HG02571 (cell line): ENCODE measurements around the gene CPN1.
A peak's percentile ranks its signal among the peaks of the same experiment; 100 is the strongest.
"Not testable (repeated sequence)": the region's sequence is repeated elsewhere in the genome, so short reads cannot be mapped to it uniquely, and the experiment has no call there.

ENCODE experiments used
- ATAC-seq: cut with Tn5 transposase; IDR thresholded peaks from one replicate; pipeline ENCODE4 v1.9.1; 2021; ENCODE audit warnings: mild to moderate bottlenecking, moderate library complexity; ENCODE audit not compliant: unreplicated experiment

Gene CPN1

GRCh38 chr10:100082276-100082675 is 607 bp upstream of the CPN1 start:
- ATAC-seq = not testable (repeated sequence)

GRCh38 chr10:100076750-100077149 is 4.9 kb downstream of the CPN1 start:
- no peak for ATAC-seq

DNA sequence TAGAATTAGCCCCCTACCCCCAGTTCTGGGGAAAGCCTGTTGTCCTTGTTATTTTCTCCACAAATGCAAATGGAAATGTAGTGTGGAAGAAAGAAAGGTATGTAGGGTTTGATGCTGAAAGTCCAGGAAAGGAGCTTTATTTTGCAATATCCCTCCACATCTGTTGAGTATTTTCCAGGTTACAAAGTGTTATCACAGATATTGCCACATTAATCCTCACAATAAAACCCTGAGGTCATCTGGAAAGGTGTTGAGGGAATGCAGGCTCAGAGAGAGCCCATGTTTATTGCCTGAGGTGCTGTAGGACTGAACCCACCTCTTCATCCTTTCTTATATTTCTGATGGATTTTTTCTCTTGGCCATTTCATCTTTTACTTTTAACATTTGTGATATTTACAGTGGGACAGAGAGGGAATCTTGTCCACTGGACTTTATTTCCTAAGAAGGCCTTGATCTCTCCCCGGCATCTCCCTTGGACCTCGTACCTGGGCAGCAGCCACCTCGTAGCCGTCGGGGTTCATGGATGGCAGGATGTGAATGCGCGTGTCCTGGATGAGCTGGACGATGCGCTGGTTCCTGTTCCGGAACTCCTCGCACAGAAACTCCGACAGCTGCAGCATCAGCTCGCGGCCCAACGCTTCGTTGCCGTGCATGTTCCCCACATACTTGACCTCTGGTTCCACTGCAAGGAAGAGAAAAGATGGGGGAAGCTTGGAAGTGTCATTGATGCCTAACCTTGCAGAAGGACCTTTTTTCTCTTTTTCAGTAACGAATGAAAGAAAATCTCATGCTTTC is 6.0 kb downstream of the CPN1 start:
- ATAC-seq = no peak

DNA sequence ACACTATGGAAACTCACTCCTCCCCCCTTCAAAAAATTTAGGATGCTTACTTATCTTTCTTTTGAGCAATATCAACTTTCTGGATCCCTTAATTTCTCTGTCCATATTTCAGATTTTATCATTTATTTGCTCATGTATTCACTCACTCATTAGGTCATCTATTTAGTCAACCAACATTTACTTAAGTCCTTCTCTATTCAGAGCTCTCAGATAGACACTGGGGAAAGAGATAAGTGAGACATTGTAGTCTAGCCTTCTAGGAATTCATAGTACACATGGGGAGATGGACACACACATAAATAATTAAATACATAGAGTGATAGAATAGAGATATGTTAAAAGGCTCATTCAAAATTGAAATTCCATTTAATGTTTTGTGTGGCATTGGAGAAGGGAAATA is 9.2 kb downstream of the CPN1 start:
- ATAC-seq = no peak

GRCh38 chr10:100071529-100071928 is 10.1 kb downstream of the CPN1 start:
- ATAC-seq = no peak

DNA sequence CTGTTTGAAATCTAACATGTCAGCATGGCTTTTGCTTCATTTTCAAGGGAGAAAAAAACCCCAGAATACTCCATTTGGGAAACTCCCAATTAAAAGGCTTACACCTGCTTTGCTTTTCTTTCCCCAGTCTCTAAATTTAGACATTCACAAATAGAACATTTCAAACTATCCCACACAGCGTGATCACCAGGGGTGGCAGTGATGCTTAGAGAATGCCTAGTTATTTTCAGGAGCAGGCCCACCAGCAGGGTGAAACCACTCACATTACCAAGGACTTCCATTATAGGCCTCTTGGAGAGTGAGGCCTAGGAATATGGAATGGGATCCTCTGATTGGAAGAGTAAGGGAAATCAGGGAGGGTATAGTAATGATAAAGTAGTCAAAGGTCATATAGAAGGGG is 14.2 kb downstream of the CPN1 start:
- no peak for ATAC-seq

DNA sequence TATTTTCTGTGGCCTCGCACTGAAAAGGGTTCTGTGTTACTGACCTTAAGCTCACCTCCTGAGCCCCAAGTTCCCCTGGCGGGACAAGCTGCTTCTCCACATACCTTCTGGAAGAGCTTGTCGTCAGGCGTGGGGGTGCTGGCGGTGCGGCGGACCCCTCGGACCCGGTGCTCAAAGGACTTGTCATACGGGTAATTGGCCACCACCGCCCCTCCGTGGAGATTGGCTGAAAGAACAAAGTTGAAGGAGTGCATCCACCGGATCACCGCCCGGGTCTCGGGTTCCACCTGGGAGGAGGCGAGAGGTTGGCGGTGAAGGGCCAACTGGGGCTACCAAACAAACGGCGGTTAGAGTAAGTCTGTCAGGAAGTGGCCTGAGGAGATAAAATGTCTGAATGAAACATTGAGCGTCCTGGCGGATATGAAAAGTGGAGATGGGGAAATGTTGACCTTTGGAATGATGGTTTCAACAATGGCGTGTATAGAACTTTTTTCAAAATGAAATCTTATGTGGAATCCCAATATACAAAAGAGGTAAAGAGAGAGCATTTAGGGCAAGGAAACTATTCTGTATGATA is 16.5 kb downstream of the CPN1 start:
- no peak for ATAC-seq

GRCh38 chr10:100061401-100061800 is 20.3 kb downstream of the CPN1 start:
- no peak for ATAC-seq

GRCh38 chr10:100057948-100058347 is 23.7 kb downstream of the CPN1 start:
- ATAC-seq = no peak

DNA sequence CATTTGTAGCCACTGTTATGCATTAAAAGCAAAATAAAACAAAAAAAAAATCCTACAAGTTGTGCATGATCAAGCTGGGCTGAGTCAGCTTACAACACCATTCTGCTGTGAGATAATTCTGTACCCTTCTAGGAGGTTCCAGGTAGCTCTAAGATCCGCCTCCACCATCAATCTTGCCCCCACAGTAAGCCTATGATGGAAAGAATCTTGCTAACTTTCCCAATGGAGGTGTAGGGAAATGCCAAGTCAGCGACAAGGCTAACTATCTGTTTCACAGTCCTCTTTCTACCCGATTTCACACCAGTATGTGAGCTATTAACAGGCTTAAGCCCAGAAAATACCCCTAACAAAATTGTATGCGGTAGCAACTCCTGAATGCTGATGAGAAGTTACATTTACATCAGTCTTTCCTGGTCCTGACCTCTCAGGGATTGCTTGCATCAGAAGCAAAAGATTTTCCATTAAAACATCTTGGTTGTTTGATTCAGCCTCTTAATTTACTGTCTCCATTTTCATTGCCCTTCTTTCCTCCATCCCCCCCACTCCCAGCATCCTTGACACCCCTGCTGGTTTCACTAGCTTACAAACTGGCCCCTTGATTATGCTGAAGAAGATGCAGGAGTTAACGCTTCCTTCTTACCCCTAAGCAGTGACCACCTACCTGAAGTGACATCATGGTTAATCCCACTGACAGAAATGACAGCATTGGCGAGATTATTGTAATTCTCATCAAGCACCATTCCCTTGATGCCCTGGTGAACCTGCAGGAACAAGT is 27.8 kb downstream of the CPN1 start:
- ATAC-seq = no peak

DNA sequence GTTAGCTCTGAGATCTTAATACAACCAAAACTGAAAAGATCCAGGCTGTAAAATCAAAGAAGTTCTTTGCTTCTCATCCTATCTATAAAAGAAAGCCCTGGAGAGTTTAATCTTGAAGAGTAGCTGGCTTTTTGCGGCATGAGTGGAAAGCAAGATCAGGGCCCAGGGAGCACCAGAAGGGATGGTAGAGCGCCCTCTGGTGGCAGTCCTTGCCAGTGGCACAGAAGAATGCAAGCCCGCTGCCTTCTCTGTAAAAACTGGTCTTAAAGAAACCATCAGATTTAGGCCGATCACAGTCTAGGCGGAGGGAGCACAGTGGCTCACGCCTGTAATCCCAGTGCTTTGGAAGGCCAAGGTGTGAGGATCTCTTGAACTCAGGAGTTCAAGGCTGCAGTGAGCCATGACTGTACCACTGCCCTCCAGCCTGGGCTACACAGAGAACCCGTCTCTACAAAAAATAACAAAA is 35.6 kb downstream of the CPN1 start:
- ATAC-seq = peak; percentile 54

- ATAC-seq = no peak
Observed at GRCh38 chr10:100045592-100045991, 36.1 kb downstream of the CPN1 start.

- ATAC-seq = no peak
Observed at GRCh38 chr10:100043796-100044195, 37.9 kb downstream of the CPN1 start.

DNA sequence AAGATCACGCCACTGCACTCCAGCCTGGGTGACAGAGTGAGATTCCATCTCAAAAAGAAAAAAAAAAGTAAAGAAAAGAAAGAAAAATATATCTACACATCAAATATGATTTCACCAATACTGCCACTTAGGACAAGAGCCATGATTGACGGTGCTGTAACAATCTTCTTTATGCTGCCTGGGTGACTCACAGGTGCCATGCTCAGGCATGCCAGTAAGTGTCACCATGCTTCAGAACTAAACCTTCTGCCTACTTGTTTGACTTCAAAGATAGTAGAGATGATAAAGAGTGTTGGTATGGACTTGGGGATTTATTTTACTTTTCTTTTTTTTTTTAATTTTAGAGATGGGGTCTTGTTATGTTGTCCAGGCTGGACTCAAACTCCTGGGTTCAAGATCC is 38.3 kb downstream of the CPN1 start:
- no peak for ATAC-seq

GRCh38 chr10:100041306-100042002 is 40.2 kb downstream of the CPN1 start:
- no peak for ATAC-seq

DNA sequence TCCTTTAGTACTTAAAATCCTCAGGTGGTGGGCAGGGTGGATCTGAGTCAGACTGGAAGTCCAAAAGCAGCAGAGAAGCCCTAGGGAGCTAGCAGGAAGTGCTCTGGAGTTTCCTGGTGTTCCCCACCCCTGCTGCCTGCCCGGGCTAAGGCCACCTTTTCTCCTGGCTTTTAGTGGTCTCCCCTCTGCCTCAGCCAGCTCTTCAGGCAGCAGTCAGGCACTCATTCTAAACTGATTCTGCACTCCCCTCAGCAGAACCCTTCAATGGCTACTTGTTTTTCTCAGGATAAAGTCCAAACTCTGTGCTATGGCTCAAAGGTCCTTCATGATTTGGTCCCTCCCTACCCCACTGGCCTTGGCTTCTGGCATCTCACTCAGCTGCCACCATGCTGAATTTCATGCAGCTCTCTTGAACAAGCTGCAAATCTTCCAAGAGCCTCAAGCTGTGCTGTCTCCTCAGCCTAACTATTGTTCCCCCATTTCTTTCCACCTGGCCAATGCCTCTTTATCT is 43.1 kb downstream of the CPN1 start:
- ATAC-seq = no peak

DNA sequence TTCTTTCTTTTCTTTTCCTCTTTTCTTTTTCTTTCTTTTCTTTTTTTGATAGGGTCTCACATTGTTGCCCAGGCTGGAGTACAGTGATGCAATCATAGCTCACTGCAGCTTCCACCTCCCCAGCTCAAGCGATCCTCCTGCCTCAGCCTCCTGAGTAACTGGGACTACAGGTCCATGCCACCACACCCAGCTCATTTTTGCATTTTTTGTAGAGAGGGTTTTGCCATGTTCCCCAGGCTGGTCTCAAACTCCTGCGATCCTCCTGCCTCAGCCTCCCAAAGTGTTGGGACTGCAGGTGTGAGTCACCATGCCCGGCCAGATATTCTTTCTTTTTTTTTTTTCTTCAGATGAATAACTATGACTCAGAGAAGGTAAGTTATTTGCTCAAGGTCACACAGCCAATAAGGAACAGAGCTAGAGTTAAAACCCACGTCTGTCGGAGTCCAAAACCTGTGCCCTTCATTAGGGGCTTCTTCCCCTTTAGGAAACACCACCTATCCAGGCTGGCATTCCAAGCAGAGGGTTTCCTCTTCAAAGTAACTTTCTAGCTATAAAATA is 43.8 kb downstream of the CPN1 start:
- ATAC-seq = no peak

- ATAC-seq = no peak
Observed at GRCh38 chr10:100036850-100037249, 44.8 kb downstream of the CPN1 start.

DNA sequence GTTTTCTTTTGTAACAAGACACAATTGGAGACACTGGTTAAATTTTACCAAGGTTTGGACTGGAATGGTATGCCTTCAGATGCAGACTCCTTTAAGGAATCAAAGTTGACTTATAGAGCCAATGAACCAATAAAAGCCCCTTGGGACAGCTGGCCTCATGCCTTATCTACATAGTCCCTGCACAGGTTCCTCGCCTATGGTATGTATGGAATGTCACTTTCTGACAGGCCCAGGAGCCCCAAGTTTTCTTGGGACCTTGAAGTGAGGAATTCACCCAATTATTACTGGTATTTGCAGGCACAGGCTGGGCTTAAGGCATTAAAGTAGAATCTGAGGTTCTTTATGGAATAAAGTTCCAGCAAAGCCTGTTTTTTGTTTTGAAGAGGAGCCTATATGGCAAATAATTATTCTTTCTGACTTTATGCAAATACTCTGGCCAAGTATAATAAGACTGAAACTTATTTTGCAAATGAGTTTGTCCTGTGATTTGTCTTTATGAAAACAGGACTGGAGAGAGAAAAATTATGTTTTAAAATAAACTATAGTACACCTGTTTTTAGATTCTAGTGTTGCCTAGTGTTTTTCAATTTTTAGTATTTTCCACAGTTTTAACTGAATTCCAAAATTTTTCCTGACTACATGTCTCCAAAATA is 47.8 kb downstream of the CPN1 start:
- no peak for ATAC-seq

DNA sequence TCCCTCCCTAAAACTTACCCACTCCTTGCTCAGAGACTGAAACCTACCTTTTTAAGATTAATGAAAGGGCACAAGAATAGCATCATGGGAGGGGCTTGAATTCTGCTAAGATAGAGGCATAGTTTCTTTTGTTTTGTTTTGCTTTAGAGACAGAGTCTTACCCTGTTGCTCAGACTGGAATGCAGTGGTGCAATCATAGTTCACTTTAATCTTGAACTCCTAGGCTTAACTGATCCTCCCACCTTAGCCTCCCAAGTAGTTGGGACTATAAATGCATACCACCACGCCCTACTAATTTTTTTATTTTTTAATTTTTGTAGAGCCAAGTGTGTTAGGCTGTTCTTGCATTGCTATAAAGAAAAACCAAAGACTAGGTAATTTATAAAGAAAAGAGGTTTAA is 54.3 kb downstream of the CPN1 start:
- no peak for ATAC-seq
